ENCODE data around the gene USP19.

USP19 gene

GRCh38 chr3:49098429-49098828 is 22.2 kb downstream of the USP19 start:
- Histone ChIP-seq H3K4me3 (ENCODE audit: severe bottlenecking) (no peak overlapping the region), H3K36me3 (ENCODE audit: low read depth) (peaks cover 55% of the 10 kb centered on the region), H3K4me1 (ENCODE audit: insufficient read depth, poor library complexity, severe bottlenecking) (no peaks in the 10 kb centered on the region), H3K27me3 (ENCODE audit: insufficient read depth, poor library complexity, severe bottlenecking) (no peaks in the 10 kb centered on the region), H3K9me3 (ENCODE audit: severe bottlenecking) (no peaks in the 10 kb centered on the region), H3K27ac (ENCODE audit: poor library complexity, severe bottlenecking) (peak overlapping the region; percentile 23)
- no peak for ATAC-seq (ENCODE audit: low read depth)
- no peak for TF ChIP-seq CTCF (IDR thresholded peaks at IDR 0.05; ENCODE audit: poor library complexity, severe bottlenecking)
- DNase-seq (ENCODE audit: low spot score) = no peak

GRCh38 chr3:49093853-49094767 is 26.5 kb downstream of the USP19 start, which contains the start of gene QRICH1:
Gene QRICH1, minus strand, starts transcription at chr3:49094071. Its CDS starts 17,054 bp downstream, at chr3:49077017.
- H3K36me3 ChIP-seq (ENCODE audit: low read depth) = peaks cover 49% of the 10 kb centered on the region

GRCh38 chr3:49092938-49093852 is 27.4 kb downstream of the USP19 start:
- Histone ChIP-seq H3K36me3 (ENCODE audit: low read depth) (peaks cover 41% of the 10 kb centered on the region), H3K27me3 (ENCODE audit: insufficient read depth, poor library complexity, severe bottlenecking) (no peaks in the 10 kb centered on the region), H3K9me3 (ENCODE audit: severe bottlenecking) (no peaks in the 10 kb centered on the region), H3K4me3 (ENCODE audit: severe bottlenecking) (peak overlapping the region; percentile 94), H3K4me1 (ENCODE audit: insufficient read depth, poor library complexity, severe bottlenecking) (peaks cover 3% of the 10 kb centered on the region), H3K27ac (ENCODE audit: poor library complexity, severe bottlenecking) (peak overlapping the region; percentile 84)
- DNase-seq (ENCODE audit: low spot score) = no peak
- peak; percentile 7; the same call in 2 of the 3 replicates for ATAC-seq (ENCODE audit: low read depth)
- TF ChIP-seq CTCF (IDR thresholded peaks at IDR 0.05; ENCODE audit: poor library complexity, severe bottlenecking) = no peak

More at GRCh38 chr3:49093853-49094767, 26.5 kb downstream of the USP19 start, which contains the start of gene QRICH1:
- peak; percentile 96 for DNase-seq (ENCODE audit: low spot score)
- Histone ChIP-seq H3K4me1 (ENCODE audit: insufficient read depth, poor library complexity, severe bottlenecking) (peaks cover 3% of the 10 kb centered on the region), H3K27ac (ENCODE audit: poor library complexity, severe bottlenecking) (peak within 1 kb of the TSS; percentile 84), H3K4me3 (ENCODE audit: severe bottlenecking) (peak within 1 kb of the TSS; percentile 94), H3K9me3 (ENCODE audit: severe bottlenecking) (no peaks in the 10 kb centered on the region), H3K27me3 (ENCODE audit: insufficient read depth, poor library complexity, severe bottlenecking) (no peaks in the 10 kb centered on the region)
- ATAC-seq (ENCODE audit: low read depth) = peak; percentile 83
- TF ChIP-seq CTCF (IDR thresholded peaks at IDR 0.05; ENCODE audit: poor library complexity, severe bottlenecking) = peak; percentile 76

- TF ChIP-seq CTCF (IDR thresholded peaks at IDR 0.05; ENCODE audit: poor library complexity, severe bottlenecking) = no peak
- no peak overlapping the region for H3K27ac ChIP-seq (ENCODE audit: poor library complexity, severe bottlenecking)
- H3K9me3 ChIP-seq (ENCODE audit: severe bottlenecking) = no peaks in the 10 kb centered on the region
- H3K36me3 ChIP-seq (ENCODE audit: low read depth) = peaks cover 36% of the 10 kb centered on the region
- peak; percentile 59; the same call in 1 of the 3 replicates for ATAC-seq (ENCODE audit: low read depth)
- H3K4me3 ChIP-seq (ENCODE audit: severe bottlenecking) = no peak overlapping the region
- peaks cover 10% of the 10 kb centered on the region for H3K4me1 ChIP-seq (ENCODE audit: insufficient read depth, poor library complexity, severe bottlenecking)
- DNase-seq (ENCODE audit: low spot score) = no peak
- H3K27me3 ChIP-seq (ENCODE audit: insufficient read depth, poor library complexity, severe bottlenecking) = no peaks in the 10 kb centered on the region
These were observed 39.2 kb downstream of the USP19 start for GRCh38 chr3:49081429-49081828.
